GM21447 (cell line): ENCODE data around the gene CNOT2.

ENCODE experiments used
- ATAC-seq: cut with Tn5 transposase; IDR thresholded peaks from one replicate; pipeline ENCODE4 v1.9.1; 2021; ENCODE audit not compliant: unreplicated experiment

CNOT2 gene

DNA sequence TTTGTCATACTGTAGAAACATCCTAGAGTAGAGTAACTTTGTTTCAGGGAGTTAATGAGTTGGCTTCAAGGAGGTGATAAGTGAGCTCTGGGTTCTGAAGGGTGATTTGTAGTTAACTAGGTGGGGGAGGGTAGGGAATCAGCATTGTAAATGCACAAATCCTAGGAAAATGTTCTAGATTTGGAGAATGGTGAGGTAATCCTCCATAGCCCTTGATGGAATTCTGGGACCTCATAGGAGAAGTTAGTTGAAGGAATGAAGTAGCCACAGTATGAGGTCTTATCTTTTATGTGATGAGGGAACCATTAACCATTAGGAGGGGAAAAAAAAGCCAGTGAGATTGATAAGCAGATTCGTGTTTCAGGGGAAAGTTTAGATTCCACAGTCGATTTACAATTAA, 8.0 kb downstream of the CNOT2 start:
- no peak for ATAC-seq

DNA sequence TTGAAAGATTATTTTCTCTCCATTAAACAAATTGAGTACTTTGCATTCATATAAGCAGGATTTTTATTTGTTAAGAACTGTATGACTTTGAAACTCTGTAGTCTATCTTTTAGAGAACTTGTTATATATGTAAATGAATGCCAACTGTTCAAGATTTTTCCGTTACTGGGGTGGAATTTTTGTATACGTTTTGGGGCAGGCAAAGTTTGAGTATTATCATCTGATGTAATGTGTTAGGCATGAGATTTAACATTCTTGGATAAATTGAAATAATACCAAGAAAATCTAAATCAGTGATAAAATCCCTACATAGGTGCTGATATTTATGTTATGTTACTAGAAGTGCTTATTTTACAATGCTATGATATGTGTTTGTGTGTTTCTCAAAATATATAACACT, 8.4 kb downstream of the CNOT2 start:
- no peak for ATAC-seq

DNA sequence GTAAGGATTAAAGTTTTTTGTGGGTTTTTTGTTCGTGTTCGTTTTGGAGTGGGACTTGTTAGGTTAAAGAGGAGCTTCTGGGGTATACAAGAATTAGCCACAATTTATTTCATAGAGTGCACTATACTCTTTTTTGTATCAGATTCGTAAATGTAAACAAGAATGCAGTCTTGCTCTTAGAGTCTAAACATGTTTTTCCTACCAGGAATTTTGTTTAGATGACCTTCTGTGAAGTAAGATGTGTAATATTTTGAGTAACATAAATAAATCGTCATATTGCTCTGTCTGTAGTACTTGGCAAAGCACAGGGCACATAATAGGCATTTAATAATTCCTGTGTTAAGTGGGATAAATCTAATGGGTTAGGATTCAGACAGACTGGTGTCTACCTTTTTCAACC, 9.6 kb downstream of the CNOT2 start:
- ATAC-seq: no peak

DNA sequence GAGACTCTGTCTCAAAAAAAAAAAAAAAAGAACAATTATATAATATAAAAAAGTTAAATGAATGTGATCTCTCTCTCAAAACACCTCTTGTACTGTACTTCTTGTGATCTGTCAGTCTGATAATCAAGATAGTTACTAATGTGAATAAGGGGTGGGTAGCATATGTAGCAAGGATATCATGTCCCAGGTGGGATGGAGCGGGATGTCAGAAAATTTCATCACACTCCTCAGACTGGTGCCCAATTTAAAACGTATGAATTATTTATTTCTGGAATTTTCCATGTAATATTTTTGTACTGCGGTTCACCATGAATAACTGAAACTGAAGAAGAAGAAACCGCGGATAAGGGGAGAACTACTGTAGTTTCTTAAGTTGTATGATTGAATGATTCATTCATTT, 11.0 kb downstream of the CNOT2 start:
- no peak for ATAC-seq

DNA sequence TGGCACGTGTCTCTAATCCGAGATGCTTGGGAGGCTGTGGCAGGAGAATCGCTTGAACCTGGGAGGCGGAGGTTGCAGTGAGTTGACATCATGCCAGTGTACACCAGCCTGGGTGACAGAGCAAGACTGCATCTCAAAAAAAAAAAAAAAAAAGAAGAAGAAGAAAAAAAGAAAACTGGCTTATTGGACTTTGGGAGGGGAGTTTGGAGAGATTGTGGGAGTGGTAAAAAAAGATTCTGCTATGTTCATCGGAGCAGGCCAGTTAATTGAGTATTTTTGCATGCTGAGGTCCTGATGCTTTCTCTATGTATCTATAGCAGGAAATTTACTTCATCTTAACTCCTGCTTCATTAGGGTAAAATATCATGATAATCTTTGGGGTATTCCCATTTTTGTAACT, 11.6 kb downstream of the CNOT2 start:
- no peak for ATAC-seq

DNA sequence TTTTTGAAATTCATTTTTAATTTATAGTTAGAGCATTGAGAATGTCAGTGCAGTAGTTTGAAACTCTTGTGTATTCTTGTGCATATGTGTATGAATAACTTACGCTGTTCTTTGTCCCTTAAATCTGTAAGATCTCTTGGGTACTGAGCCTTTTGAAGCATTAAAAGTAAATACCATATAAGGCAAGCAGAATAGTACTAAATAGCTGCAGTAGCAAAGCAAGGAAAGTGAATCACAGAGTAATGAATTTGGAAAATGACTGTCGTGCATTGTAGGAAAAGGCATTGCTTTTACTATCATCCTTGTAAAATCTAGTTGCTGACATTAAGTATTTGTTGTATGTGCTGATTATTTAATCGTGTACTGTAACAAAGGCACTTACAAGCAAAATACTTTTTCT, 12.1 kb downstream of the CNOT2 start:
- no peak for ATAC-seq

DNA sequence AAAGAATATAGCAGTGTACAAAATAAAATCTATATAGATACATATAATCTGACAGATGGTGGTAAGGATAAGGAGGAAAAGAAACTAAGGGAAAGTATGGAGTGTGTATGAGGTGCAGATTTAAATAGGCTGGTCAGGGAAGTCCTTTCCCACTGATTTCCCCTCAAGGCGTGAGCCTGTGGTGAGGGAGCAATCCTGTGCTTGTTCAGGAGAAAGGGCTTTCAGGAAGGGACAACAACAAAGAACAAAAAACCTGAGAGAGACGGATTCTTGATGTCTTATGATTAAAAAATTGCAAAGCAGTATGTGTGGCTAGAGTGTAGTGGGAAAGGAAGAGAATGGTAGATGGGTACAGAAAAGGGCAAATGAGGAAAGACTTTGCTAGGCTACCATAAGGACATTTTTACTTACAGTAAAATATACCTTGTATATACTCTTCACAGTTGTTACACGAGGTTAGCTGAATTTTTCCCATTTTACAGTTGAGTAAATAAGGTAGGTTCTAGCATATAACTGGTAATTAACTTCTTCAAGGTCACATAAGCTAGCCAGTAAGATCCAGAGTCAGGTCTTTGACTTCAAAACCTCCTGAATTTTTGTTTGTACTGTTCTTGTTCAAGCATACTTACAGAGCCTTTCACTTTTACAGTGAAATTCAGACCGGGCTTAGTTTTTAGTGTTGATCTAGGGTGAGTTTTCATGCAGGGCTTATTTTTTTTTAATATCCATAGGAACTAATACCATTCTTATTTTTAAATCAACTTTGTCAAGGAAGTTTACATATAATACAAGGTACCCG, 15.6 kb downstream of the CNOT2 start:
- ATAC-seq: no peak

DNA sequence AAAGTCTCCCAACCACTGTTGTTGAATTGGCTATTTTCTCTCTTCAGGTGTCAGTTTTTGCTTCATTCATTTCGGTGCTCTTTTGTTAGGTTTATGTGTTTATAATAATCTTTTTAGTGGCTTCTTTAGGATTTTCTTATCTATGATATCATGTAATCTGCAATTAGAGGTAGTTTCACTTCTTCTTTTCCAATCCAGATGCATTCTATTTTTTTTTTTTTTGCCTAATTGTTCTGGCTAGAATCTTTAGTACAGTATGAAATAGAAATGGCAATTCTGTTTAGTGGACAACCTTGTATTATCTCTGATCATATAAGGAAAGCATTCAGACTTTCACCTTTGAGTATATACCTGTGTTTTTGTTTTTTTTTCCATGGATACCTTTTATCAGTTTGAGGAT, 17.4 kb downstream of the CNOT2 start:
- ATAC-seq: no peak

DNA sequence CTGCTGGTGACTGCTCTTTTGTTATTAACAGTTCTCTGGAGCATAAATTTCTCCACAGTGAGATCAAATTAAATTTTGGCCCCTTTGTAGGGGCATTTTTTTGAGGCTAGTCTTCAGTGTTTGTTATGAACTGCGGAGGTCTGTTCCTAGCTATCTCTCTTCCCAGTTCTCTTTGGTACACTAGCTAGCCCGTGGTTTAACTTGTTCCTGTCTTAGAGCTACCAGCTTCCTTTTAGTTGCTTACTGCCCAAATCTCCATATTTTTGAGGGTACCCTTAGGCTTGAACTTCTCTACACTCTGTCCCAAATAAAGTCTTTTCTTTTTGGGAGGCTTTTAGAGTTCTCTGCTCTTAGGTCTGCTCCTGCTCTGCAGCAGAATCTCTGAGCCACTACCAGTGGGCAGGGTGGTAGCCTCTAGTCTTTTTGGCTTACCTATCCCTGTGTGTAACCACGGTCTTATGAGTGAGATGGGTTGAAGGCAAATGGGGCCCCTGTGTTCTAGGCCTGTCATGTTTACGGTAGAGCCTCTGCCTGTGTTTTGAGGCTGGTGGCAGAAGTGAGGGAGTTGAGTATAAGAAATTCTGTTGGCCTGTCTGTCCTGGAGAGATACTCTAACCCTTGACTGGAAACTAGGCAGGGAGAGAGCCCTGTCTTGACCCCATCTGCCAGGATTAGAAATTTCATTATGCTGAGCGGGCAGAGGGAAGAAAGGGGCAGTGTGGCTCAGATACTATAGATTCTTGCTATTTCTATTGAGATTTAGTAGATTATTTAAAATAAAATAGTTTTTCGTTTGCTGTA, 21.0 kb downstream of the CNOT2 start:
- no peak for ATAC-seq

DNA sequence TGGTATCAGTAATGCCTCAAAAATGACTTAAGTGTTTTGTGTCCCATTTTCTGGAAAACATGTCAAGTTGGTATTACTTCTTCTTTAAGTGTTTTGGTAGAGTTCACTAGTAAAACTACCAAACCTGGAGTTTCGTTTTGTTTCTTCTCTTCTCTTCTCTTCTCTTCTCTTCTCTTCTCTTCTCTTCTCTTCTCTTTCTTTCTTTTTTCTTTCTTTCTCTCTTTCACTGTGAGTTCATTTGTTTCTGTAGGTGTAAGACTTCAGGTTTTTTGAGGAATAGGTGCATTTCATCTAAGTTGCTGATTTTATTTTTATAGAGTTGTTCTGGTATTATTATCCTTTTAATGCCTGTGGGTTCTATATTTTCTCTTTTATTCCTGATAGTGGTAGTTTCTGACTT, 21.9 kb downstream of the CNOT2 start:
- ATAC-seq: no peak

DNA sequence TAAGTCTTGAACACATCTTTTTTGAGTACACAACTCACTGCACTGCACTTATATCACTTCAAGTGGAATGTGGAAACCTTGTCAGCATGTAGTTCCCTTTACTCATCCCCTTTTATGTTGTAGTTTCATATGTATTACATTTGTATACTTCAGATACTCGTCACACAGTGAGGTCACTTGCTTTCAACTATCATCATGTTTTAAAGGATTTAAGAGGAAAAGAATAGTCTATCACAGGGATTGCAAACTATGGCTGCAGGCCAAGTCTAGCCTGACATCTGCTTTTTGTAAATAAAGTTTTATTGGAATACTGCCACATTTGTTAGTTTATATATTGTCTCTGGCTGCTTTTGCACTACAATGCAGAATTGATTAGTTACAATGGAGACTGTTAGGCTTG, 24.3 kb downstream of the CNOT2 start:
- ATAC-seq: no peak

DNA sequence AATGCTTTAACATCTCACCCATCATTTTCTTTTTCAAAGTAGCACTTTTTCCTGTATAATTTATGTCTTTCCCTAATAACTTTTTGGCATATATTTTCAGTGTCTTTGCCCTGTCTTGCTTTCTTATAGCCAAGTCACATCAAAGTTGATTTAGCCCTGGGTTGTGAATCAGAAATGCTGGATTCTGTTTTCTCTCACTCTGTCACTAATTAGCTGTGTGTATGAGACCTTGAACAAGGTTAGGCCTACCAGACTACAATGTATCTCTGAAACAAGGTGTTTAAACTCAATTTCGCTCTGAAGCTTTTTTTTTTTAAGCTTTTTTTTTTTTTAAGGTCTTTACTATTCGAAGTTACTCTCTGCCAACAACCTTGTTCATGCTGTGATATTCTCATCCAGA, 25.7 kb downstream of the CNOT2 start:
- ATAC-seq: no peak

DNA sequence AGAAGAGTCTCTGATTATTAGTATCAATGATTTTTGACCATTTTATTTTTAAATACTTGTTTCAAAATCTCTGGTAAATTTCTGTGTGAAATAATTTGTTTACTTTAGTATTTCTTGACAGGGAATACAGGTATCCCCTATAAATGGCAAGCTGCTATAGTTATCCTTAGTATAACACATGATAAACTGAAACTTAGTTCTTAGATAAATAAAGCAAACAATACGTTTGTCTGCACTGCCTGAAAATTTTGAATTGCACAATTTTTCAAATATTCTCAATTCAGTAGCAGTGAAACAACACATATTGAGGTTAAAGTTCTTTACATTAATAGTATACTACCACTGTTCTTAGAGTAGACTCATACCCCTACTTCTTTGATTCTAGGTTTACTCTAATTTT, 26.9 kb downstream of the CNOT2 start:
- ATAC-seq: no peak

DNA sequence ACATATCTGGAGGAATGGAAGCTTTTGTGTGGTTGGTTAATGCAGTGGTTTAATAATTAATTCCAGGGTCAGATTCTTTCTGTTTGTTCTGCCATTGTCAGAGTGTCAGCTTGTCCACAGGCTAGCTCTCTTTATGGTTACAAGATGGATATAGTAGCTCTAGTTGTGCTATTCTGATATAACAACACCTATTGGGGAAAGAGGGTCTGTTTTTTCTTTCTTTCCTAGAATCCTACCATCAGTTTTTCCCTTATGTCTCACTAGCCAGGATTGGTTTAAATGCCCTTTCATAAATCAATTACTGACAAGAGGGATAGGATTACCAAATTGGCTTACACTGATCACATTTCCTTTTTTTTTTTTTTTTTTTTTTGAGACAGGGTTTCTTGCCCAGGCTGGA, 27.8 kb downstream of the CNOT2 start:
- ATAC-seq: no peak

DNA sequence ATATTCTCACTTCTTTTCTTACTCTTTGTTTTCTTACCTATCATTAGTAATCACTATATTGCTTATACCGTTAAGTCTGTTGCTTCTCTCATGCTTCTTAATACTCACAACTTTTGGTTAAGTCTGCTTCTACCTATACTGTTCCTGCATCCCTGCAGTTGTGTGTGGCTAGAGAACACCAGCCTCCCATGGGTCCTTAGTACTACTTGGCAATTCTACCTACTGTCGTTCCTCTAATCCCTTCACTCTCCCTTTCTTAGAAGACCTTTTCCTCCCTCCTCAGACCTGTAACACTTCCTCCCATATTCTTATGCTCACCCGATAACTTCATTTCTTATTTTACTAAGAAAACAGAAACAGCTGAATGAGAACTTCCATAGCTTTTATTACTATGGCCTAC, 29.3 kb downstream of the CNOT2 start:
- ATAC-seq: no peak

DNA sequence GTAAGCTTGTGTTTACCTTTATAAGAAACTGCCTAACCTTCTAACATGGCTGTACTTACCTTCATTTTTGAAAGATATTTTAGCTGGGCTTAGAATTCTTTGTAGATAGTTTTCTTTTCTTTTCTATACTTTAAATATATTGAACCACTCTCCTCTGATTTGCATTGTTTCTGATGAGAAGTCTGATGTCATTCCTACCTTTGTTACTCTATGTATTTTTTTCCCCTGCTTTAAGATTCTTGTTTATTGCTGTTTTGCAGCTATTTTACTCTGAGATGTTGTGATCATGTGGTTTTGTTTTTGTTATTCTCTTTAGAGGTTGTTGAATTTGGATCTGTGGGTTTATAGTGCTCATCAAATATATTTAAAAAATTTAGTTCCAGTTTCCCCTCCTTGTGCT, 31.8 kb downstream of the CNOT2 start:
- ATAC-seq: no peak

DNA sequence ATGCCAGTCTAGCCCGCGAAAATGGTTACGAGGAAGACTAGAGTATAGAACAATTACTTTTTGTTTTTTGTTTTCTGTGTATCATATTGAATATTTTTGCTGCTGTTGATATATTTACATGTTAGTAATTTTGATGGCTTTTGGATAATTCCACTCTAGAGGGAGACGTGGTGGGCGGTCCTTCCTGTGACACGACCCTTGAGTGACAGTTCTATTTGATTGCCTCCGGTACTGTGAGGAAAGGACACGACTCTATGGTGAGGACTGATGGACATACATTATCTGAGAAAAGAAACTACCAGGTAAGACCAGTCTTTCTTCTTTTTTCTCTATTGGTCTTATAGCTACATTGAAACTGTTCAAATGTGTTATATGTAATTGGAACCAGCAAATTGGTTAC, 34.7 kb downstream of the CNOT2 start:
- no peak for ATAC-seq

DNA sequence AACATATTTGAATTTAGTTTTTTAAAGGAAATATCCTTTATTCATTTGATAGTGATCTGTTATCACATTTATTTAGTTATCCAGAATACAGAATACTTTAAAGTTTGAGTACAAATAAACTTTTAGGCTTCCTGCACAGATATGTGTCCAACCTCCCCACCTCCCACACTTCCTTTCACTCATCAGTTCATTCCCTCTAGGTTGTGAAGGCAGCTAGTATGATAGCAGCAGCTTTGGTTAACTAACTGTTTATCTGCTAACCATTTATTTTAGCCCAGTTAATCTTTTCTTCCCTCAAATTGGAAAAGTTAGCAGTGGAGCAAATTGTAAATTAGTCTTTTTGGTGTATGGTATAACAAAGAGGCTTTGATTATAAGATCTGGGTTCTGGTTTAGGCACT, 35.7 kb downstream of the CNOT2 start:
- no peak for ATAC-seq

DNA sequence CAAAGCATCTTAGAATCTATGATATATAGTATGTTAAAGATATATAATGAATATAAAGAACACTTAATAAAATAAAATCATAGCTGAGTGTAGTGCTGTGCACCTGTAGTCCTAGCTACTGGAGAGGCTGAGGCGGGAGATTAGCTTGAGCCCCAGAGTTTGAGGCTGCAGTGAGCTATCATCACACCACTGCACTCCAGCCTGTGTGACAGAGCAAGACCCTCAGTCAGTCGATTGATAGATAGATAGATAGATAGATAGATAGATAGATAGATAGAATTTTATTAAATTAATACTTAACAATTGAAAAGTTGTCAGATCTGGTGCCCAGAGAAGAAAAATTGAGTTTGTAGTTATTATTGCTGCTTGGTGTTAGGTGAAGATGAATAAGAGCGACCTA, 40.0 kb downstream of the CNOT2 start:
- no peak for ATAC-seq

DNA sequence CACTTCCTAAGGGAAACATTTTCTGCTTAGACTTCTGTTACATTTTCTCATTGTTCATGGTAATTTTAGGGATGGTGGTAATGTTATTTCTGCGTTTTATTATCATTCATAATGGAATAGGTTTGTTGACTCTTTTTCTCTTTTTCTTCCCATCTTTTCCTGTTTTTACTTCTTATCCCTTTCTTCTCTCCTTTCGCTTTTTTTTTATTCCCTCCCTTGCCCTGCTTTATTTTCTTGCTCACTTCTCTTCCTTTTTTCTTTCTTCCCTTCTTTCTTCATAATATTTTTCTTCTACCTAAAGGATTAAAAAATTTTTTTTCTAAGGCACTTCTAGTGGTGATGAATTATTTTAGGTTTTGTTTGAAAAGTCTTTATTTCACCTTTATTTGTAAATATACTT, 45.6 kb downstream of the CNOT2 start:
- no peak for ATAC-seq

DNA sequence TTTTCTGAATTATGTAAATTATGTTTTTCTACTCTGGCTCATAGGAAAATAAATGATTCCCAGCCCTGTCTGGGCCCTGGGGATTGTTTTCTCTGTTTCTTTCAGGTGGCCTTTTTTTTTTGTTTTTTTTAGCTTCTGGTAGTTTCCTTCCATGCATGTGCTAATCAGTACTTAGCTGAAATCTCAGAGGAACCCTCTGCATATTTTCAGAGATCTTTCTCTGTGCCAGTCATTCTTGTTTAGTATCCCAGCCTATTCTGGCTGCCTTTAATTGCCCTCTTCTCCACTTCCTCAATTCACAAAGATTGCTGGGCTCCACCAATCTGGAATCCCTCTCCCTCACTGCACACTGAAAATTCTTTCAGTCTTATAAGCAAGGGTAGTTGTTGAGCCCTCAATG, 46.9 kb downstream of the CNOT2 start:
- ATAC-seq: no peak

DNA sequence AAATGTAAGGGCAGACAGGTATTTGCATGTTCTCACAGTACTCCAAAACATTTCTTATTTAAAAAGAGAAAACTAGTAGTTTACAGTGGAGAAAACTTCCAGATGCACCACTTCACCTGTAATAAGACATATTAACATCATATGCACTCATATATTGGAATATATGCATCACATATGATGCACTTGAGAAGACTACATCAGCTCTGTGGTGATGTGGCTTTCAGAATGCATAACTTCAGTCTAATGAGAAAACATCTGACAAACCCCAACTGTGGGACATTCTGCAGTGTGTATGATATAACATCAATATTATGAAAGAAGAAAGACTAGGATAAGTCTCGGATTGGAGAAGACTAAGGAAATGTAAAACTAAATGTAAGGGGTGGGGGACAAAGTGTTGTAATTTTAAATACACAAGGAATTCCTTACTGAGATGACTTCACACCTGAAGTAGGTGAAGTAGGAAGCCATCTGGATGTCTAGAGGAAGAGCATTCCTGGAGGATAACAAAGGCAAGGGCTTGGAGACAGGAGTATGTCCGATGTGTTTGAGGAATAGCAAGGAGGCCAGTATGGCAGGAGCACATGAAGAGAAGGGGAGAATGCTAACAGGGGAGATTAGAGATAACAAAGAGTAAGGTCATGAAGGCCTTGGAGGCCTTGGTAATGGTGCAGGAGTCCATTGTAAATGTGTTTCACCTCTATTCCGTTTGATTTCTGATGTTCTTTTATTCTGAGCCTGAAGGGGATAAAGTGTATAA, 49.0 kb downstream of the CNOT2 start:
- no peak for ATAC-seq
